ENCODE measurements around the gene PCDHB4.
"Not testable (repeated sequence)": the region's sequence is repeated elsewhere in the genome, so short reads cannot be mapped to it uniquely, and the experiment has no call there.

GRCh38 chr5:141174291-141175104 lies 52.9 kb downstream of the PCDHB4 start:
- TF ChIP-seq CTCF (IDR thresholded peaks at IDR 0.05; ENCODE audit: low read depth, low read length, missing input control); RAD21 (IDR thresholded peaks at IDR 0.05); EGR1 (IDR thresholded peaks at IDR 0.05; ENCODE audit: low read depth in 2 of 2); JUND (IDR thresholded peaks at IDR 0.05); GABPA (IDR thresholded peaks at IDR 0.05 in 1 of 2, conservative IDR thresholded peaks at IDR 0.05 in 1 of 2): not testable (repeated sequence)
- TF ChIP-seq, protein P1, sequence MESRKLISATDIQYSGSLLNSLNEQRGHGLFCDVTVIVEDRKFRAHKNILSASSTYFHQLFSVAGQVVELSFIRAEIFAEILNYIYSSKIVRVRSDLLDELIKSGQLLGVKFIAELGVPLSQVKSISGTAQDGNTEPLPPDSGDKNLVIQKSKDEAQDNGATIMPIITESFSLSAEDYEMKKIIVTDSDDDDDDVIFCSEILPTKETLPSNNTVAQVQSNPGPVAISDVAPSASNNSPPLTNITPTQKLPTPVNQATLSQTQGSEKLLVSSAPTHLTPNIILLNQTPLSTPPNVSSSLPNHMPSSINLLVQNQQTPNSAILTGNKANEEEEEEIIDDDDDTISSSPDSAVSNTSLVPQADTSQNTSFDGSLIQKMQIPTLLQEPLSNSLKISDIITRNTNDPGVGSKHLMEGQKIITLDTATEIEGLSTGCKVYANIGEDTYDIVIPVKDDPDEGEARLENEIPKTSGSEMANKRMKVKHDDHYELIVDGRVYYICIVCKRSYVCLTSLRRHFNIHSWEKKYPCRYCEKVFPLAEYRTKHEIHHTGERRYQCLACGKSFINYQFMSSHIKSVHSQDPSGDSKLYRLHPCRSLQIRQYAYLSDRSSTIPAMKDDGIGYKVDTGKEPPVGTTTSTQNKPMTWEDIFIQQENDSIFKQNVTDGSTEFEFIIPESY (IDR thresholded peaks at IDR 0.05): not testable (repeated sequence)
- TF ChIP-seq, protein P2, sequence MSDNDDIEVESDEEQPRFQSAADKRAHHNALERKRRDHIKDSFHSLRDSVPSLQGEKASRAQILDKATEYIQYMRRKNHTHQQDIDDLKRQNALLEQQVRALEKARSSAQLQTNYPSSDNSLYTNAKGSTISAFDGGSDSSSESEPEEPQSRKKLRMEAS (IDR thresholded peaks at IDR 0.05): not testable (repeated sequence)
- TF ChIP-seq, protein P3, sequence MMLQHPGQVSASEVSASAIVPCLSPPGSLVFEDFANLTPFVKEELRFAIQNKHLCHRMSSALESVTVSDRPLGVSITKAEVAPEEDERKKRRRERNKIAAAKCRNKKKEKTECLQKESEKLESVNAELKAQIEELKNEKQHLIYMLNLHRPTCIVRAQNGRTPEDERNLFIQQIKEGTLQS (IDR thresholded peaks at IDR 0.05): not testable (repeated sequence)

All from liver (tissue), 3 donors.